Measurements from ENCODE around the gene FAM169A. TPM values are rescaled to one million over a fixed set of nuclear protein-coding genes. Genes with fewer than 3 reads are reported as not detected.

Gene FAM169A
- total RNA-seq, 1 experiment from 2014 or later = 63.1 TPM

DNA sequence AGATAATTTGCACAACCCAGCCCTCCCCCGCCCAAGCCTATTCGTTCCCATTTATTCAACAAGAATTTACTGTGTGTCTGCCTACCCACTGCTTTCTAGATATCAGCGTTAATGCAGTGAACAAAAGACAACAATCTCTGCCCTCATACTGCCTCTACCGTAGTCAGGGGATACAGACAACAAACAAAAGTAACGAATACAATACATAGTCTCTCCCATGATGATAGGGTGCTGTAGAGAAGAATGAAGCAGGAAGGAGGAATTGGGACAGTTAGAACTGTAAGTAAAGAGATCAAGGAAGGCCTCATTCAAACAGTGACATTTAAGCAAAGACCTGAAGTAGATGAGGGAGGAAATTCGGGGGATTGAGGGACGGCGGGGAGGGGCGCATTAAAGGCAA lies 101.0 kb downstream of the FAM169A start:
- H3K36me3 Mint-ChIP-seq (ENCODE audit: insufficient read depth in 1 of 3, low read depth in 3 of 3) = peaks cover 15 to 32% (median 20%) of the 10 kb centered on the region in 3 experiments
- no peak overlapping the region for H3K23ac ChIP-seq (ENCODE audit: insufficient read length, low read depth, low read length)
- peak overlapping the region; percentile 99 to 100 for H3K4me3 Mint-ChIP-seq
- H3K79me2 ChIP-seq (ENCODE audit: insufficient read depth, low read length) = peaks cover 15% of the 10 kb centered on the region; the same call in 1 of the 2 replicates
- no peak for DNase-seq
- no peak overlapping the region for H3K14ac ChIP-seq (ENCODE audit: insufficient read depth, low read length)
- no peak overlapping the region for H3K9ac ChIP-seq (ENCODE audit: extremely low read depth, insufficient read length, low read length)
- peaks cover 3% of the 10 kb centered on the region for H3K23me2 ChIP-seq (ENCODE audit: insufficient read length, low read depth, low read length, poor library complexity, severe bottlenecking)
- no peak overlapping the region for H2AFZ ChIP-seq (ENCODE audit: low read length)
- no peaks in the 10 kb centered on the region for H4K20me1 ChIP-seq (ENCODE audit: control insufficient read depth, insufficient read depth, insufficient read length)
- H4K91ac ChIP-seq (ENCODE audit: insufficient read length, low read depth, low read length) = no peak overlapping the region
- no peak overlapping the region for H2BK5ac ChIP-seq (ENCODE audit: insufficient read length, low read length)
- no peak overlapping the region for H3K4me2 ChIP-seq (ENCODE audit: insufficient read depth, insufficient read length, low read length)
- no peaks in the 10 kb centered on the region for H3K9me3 Mint-ChIP-seq
- H2BK20ac ChIP-seq (ENCODE audit: low read depth, low read length, poor library complexity, severe bottlenecking) = no peak overlapping the region
- no peaks in the 10 kb centered on the region for H3K27me3 ChIP-seq (ENCODE audit: insufficient read depth, low read length)
- no CpG with 5 or more reads among the region's 9 CpGs for WGBS (ENCODE audit: extremely low coverage, insufficient read length, low lambda C conversion rate)
- no peaks in the 10 kb centered on the region for H3K27me3 Mint-ChIP-seq (ENCODE audit: low read depth)
- H3K4me1 ChIP-seq (ENCODE audit: insufficient read depth, low read length) = no peaks in the 10 kb centered on the region
- H2BK12ac ChIP-seq (ENCODE audit: insufficient read length, low read depth, low read length) = no peak overlapping the region
- H2BK120ac ChIP-seq (ENCODE audit: low read depth, low read length, poor library complexity, severe bottlenecking) = no peak overlapping the region
- H3K27ac Mint-ChIP-seq = peak overlapping the region in 2 of 3 experiments; percentile 15 to 22; a peak in 4 of 7 replicates
- H3K4ac ChIP-seq (ENCODE audit: low read depth, low read length) = no peak overlapping the region
- no peak overlapping the region for H2AK5ac ChIP-seq (ENCODE audit: insufficient read length, low read length)
- no peak overlapping the region for H2BK15ac ChIP-seq (ENCODE audit: low read depth, low read length)
- H3K4me1 Mint-ChIP-seq = peaks cover 10 to 15% of the 10 kb centered on the region in 2 experiments
- H4K8ac ChIP-seq (replicated peaks; ENCODE audit: insufficient read length, low read depth, low read length) = no peak overlapping the region
- no peak overlapping the region for H3K56ac ChIP-seq (ENCODE audit: insufficient read length, low read depth, low read length)
- no peak for TF ChIP-seq CTCF (conservative IDR thresholded peaks at IDR 0.05)
- no peak overlapping the region for H4K5ac ChIP-seq (ENCODE audit: insufficient read length, low read depth, low read length)
- H3K27ac ChIP-seq (ENCODE audit: insufficient read length, low read depth, low read length) = no peak overlapping the region
- peaks cover 7% of the 10 kb centered on the region for H3K79me1 ChIP-seq (ENCODE audit: insufficient read depth, low read depth, low read length, poor library complexity, severe bottlenecking)
- H3T11ph ChIP-seq (ENCODE audit: low read length) = no peak overlapping the region
- no peaks in the 10 kb centered on the region for H3K9me3 ChIP-seq (ENCODE audit: control insufficient read depth, low read depth, low read length)
- no peak overlapping the region for H3K18ac ChIP-seq (ENCODE audit: insufficient read length, low read depth, low read length)
